DMS153 treated with DMSO at 0.1 percent for 48 hours (cell line): ENCODE measurements around the gene TMEM50A.
"Not testable (repeated sequence)": the region's sequence is repeated elsewhere in the genome, so short reads cannot be mapped to it uniquely, and the experiment has no call there.

ENCODE experiments used
- DNase-seq: peaks from one replicate; lab custom pipeline; 2025; ENCODE audit not compliant: unreplicated experiment; lab: John Stamatoyannopoulos, UW

The TMEM50A gene

DNA sequence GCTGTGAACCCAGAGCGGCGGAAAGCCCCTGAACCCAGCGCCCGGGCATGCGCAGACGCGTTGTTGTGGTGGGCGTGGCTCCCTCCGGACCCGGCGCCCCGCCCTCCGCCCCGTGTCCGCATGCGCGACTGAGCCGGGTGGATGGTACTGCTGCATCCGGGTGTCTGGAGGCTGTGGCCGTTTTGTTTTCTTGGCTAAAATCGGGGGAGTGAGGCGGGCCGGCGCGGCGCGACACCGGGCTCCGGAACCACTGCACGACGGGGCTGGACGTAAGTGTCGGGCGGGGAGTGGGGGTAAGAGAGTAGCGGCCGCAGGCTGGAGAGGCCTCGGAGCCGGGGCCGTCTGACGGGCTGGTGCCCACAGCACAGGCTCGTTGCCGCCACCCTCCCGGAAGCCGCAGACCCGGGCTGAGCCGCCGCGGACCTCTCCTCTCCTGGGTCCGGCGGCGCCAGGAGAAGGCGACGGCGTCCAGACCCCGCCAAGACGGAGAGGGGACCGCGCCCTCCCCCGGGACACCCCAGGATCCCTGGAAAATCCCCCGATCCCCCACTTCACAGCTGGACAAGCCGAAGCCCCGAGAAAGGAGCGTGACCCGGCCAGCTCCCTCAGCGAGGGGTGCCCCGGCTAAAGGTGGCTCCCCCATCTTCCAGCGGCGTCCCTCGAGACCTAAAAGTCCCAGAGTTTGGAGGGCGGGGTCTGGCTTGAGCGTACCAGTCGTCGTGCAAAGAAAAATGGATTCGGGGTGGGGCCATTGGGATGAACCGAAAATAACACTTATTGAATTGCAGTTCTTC is at the start of gene TMEM50A:
Gene TMEM50A (plus strand): TSS at position 147 of the 794 bp plus-strand sequence. CDS start 2,153 bp downstream, outside the sequence.
- peak; percentile 27 for DNase-seq

DNA sequence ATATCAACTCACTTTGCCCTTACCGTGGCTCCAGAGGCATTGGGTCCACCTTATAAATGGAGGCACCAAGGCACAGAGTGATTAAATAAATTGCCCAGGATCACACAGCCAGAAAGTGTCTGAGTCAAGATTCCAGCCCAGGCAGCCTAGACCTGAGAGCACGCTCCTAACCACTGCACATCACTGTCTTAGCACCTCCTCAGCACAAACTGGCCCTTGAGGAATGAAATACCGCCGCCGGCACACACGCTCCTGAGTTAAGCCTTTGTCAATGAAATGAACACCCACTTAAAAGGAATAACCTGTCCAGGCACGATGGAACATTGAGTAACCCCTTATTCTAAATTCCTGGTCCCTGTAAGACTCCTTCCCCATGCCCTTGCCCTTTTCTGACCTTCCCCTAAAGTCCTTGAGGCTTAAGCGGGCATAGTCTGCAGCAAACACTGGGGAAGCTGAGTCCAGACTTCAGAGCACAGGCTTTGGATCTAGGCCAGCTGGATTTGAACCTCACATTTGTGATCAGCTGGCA is 49.5 kb upstream of the TMEM50A start:
- DNase-seq, result not testable (repeated sequence)

DNA sequence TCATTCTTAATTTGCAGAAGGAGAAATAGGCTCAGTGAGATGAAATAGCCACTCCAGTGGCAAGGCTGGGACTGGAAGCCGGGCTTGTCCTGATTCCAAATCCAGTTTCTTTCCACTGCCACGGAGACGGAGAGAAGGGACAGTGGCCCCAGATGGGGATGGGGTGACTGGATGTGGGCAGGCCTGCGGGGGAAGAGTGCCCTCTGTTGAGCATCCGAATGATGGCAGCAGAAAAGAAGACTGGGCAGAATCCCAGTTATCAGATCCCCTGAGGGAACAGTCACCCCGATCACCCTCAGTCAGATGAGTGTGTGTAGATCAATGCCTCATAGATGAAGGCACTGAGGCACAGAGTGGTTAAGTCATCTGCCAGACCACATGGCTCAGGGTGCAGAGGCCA is 48.1 kb upstream of the TMEM50A start:
- DNase-seq, result not testable (repeated sequence)

DNA sequence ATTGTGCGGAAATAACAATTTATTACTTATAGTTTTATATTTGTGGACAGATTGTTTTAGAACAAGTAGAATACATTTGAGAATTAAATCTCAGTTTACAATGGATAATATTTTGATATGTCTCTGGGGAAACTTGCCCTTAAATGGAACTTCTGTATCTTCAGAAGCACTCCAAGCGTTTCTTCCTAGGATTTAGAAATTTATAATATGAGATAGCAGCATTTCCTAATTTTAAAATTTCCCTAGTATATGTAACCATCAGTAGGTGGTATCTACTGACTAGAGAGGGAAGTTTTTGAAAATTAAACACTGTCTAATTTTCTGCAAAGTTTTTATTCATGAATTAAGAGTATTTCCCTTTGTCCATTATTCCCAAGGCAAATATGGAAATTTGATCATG is 44.7 kb upstream of the TMEM50A start:
- DNase-seq, result not testable (repeated sequence)

DNA sequence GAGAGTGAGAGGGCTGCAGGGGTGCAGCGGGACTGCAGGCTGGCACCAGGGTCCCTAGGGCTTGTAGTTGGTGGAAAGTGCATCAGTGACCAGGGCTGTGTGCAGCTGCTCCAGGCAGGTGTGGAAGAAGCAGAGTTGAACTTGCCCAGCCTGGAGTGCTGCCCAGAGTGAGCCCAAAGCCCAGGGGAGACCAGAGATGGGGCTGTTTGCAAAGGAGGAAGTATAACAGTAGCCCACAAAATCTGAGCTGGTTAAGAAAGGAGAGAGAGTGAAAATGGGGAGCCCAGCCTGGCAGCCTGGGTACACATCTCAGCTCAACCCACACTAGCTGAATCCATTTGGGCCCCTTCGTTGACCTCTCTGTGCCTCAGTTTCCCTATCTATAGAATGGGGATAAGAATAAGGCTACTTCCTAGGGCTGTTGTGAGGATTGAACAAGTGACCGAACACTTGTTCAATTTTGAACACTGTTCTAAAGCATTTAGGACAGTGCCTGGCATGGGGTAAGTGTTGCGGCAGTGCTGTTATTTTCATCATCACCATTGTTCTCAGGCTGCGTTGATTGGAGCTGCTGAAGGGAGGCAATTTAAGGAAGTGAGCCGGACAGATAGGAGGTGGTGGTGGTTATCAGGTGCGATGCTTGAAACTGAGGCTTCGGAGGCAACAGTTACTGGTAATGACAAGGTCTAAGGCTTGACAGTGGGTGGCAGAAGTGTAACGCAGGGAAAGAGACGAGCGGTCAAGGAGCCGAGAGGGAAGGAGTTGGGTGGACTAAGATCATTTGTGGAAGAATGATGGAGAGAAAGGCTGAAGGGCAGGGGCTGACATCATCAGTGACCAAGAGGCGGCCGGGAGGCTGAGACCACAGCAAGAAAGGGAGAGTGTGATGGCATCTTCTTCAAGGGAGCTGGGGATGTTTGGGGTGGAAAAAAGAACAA is 43.0 kb upstream of the TMEM50A start:
- DNase-seq, result not testable (repeated sequence)

DNA sequence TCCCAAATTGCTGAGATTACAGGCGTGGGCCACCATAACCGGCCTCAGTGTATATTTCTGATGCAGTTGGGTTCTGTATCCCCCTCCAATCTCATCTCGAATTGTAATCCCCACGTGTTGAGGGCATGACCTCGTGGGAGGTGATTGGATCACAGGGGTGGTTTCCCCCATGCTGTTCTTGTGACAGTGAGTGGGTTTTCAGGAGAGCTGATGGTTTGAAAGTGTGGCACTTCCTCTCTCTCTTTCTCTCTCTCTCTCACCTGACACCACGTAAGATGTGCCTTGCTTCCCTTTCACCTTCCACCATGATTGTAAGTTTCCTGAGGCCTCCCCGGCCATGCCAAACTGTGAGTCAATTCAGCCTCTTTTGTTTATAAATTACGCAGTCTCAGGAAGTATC is 41.6 kb upstream of the TMEM50A start:
- not testable (repeated sequence) for DNase-seq

DNA sequence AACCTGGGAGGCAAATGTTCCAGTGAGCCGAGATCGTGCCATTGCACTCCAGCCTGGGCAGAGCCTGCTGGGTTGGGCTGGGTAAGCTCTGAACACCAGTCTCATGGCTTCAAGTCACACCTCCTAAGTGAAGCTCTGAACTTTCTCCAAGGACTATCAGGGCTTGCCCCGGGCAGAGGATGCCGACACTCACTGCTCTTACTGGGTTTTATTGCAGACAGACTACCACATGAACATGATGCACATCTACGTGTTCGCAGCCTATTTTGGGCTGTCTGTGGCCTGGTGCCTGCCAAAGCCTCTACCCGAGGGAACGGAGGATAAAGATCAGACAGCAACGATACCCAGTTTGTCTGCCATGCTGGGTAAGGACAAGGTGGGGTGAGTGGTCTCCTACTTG is 37.4 kb upstream of the TMEM50A start:
- not testable (repeated sequence) for DNase-seq

DNA sequence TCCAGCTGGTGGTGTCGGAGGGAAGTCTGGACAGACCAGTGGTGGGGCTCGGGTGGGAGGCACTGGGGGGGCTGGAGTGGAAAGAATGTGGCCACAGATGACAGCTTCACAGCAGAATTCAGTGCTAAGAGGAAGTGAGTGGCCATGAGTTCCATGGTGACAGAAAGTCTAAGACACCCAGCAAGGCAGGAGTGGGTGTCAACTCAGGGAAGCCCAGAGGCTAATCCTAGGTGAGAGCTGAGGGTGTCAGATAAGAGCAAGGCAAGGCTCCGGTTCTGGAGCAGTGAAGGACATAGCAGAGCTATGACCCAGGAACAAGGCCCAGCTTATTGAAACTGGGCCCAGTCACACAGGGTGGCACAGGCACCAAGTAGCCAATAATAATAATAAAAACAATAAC is 35.8 kb upstream of the TMEM50A start:
- DNase-seq, result not testable (repeated sequence)

DNA sequence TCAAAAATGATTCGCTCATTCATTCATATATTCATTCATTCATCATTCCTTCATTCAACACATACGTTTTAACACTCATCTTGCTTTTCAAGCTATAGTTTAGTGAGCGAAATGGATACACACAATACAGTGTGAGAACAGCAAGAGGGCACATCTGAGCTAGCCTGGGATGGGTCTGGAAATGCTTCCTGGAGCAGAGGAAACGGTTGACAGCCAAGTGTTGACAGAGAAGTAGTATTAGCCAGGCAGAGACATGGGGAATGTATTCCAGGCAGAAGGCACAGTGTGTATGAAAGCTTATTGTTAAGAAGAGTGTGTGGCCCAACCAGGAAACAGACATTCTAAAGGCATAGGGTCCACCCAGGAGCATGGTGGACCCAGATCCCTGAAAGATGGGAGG is 33.2 kb upstream of the TMEM50A start:
- not testable (repeated sequence) for DNase-seq

DNA sequence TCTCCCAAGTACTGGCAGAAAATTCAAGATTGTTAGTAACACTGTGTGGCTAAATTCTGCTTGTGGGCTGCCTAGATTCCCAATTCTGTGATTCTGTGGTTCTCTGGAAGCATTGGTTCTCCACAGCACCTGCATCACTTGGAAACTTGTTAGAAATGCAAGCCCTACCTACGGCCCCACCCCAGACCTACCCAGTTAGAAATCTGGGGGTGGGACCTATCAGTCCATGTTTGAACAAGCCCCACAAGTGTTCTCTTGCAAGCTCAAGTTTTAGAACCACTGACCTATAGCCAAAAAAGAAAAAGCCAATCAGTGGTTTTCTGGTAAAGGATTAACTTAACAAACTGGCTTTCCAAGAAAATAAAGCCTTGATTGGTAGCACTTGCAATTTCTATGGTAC is 30.0 kb upstream of the TMEM50A start:
- not testable (repeated sequence) for DNase-seq

DNA sequence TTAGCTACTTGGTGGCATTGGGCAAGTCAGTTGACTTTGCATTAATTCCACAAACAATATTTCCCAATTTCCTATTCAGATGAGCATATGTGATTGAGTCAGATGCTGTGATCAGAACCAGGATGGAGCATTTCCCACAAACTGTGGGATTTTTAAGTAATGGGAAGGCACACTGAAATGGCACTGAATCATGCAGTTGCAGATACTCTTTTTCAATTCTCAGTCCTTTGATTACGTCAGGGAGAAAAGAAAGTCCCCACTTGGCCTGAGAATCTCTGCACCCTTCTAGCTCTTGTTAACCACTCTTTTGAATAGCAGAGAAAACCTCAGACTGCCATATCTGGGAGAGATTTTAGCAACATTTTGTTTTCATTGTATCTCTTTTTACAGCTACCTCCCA is 29.0 kb upstream of the TMEM50A start:
- DNase-seq, result not testable (repeated sequence)

DNA sequence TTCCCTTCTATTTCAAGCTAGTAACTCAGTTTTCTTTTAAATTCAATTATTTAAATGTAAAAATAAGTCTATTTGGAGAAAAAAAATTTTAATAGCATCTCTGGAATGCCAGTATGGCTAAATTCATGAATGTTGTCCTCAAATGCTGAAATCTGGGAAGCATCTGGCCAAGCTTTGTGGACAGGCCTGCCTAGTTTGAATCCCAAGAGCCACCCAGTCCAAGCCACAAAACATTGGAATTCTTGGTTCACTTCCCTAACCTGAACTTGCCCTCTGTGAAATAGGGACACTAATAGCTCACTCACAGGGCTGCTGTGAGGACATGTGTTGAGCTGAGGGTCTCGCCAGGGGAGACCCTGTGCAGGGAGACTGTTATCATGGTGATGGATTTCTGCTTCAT is 28.6 kb upstream of the TMEM50A start:
- not testable (repeated sequence) for DNase-seq

DNA sequence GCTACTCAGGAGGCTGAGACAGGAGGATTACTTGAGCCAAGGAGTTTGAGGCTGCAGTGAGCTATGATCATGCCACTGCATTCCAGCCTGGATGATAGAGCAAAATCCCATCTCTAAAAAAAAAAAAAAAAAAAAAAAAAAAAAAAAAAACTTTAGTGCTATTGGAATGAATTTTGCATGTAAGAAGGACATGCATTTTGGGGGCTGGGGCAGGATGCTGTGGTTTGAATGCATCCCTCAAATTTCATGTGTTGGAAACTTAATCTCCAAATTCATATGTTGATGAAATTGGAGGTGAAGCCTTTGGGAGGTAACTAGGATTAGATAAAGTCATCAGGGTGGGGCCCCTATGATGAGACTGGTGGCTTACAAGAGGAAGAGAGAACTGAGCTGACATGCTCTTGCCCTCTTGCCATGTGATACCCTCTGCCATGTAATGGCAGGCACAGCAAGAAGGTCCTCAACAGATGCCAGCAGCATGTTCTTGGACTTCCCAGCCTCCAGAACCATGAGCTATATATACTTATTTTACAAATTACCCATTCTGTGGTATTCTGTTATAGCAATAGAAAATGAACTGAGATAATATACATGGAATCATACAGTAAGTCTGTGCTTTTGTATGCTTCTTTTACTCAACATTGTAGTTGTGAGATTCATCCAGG is 25.2 kb upstream of the TMEM50A start:
- not testable (repeated sequence) for DNase-seq

DNA sequence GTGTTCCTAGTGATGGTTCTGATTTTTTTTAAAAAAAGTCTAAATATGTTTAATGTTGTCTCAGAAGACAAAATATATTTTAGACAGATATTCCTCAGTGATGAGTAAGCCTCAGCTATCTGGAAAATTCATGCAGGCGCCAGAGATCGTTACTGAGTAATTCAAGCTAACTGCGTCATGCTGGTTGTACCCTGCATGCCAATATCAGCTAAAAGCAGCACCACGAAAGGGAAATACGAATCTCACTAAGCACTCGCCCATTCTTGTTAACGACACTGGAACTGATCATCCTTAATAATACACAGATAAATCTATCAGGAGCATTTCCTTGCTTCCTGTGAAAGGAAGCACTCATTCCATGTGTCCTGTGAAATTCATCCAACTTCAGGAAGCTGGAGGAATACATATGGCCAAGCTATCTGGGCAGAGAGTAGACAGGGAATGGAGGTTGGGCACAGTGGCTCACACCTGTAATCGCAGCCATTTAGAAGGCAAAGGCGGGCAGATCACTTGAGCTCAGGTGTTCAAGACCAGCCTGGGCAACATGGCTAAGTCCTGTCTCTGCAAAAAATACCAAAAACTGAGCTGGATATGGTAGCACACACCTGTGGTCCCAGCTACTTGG is 17.7 kb upstream of the TMEM50A start:
- DNase-seq, result not testable (repeated sequence)

DNA sequence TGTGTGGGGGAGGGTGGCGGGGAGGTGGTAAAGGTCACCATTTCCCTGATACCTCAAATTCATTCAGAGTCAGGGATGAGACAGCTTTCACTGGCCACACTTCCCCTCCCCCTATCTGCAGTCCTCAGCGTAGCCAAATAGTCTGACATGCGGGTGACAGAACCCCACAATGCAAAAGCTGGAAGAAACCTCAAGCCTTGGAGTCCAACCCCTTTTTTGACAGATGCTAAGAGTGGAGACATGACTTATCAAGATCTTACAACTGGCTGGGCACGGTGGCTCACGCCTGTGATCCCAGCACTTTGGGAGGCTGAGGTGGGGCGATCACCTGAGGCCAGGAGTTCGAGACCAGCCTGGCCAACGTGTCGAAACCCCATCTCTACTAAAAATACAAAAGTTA is 16.0 kb upstream of the TMEM50A start:
- DNase-seq, result not testable (repeated sequence)

DNA sequence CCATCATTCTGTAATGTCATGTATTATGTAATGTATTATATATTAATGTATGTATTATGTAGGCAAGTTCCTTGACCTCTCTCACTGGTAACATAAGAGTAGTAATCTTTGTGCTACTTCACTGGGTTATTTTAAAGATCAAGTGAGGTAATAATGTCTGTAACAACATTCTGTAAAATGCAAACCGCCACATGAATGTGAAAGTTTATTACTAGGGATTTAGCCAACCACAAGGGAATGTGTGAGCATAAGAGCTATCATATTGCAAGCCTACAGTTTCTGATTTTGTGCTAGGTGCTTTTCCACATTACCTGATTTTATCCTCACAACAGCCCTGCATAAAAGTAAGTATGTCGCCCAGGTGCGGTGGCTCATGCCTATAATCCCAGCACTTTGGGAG is 13.7 kb upstream of the TMEM50A start:
- DNase-seq, result not testable (repeated sequence)

DNA sequence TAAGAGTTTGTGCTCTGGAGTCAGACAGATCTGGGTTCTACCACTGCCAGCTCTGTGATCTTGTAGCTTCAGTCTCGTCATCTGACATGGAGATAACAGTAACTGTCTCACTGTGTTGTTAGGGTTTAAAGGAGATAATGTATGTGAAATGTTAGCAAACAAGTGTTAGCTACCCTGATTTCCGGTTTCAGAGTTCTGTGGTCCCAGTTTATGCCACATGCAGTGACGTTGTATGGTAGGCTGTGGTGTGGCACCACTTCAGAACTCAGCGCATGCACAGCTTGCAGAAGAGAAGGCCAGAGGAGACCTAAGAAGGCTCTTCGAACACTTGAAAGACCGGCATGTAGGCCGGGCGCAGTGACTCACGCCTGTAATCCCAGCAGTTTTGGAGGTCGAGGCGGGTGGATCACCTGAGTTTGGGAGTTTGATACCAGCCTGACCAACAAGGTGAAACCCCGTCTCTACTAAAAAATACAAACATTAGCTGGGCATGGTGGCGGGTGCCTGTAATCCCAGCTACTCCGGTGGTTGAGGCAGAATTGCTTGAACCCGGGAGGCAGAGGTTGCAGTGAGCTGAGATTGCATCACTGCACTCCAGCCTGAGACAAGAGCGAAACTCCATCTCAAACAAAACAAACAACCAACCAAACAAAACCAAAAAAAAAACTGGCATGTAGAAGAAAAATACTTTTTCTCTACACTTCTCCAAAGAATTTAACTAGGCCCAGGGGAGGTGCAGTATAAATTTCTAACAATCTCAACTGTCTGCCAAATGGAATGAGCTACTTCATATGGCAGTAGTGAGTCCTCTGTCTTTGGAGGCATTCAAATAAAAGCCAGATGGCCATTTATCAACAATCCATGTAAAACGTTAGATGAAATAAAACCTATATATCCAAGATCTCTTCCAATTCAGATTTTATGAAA is 10.0 kb upstream of the TMEM50A start:
- DNase-seq, result not testable (repeated sequence)

DNA sequence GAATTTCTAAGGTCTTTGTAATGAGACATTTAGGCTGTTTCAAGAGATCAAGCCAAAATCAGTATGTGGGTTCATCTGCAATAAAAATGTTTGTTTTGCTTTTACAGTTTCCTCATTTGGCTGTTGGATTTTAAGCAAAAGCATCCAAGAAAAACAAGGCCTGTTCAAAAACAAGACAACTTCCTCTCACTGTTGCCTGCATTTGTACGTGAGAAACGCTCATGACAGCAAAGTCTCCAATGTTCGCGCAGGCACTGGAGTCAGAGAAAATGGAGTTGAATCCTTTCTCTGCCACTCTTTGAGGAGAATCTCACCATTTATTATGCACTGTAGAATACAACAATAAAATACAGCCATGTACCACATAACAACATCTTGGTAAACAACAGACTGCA is 9.3 kb upstream of the TMEM50A start:
- DNase-seq, result not testable (repeated sequence)

DNA sequence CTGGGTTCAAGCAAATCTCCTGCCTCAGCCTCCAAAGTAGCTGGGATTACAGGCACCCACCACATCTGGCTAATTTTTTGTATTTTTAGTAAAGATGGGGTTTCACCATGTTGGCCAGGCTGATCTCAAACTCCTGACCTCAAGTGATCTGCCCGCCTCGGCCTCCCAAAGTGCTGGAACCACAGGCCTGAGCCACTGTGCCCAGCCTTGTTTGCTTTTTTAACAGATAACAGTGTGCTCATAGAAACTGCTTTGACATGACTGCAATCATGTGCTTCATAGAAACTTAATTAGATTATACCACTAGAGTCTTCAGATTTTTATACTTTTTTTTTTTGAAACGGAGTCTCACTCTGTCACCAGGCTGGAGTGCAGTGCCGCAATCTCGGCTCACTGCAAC is 8.8 kb upstream of the TMEM50A start:
- DNase-seq, result not testable (repeated sequence)
